Loucy (cell line): ENCODE measurements around the gene SLC19A1.

ENCODE experiments used
- H2AFZ ChIP-seq: fragments of 200-600 bp; sonication (generic); 2 replicates; pipeline ENCODE4 v1.6.0; 2016; ENCODE audit warnings: antibody characterized with exemption, mild to moderate bottlenecking, low read length, moderate library complexity
- H3F3A ChIP-seq: fragments of 200-600 bp; 2 replicates; pipeline ENCODE4 v1.6.0; 2016; ENCODE audit warnings: antibody characterized with exemption, low read depth, mild to moderate bottlenecking
- H3K27me3 ChIP-seq: fragments of 200-600 bp; sonication (generic); 2 replicates; pipeline ENCODE4 v1.6.1; 2014; ENCODE audit warnings: low read length, mild to moderate bottlenecking; ENCODE audit not compliant: insufficient read depth, poor library complexity, severe bottlenecking
- H3K36me3 ChIP-seq: fragments of 200-600 bp; sonication (generic); 2 replicates; pipeline ENCODE4 v1.6.1; 2016; ENCODE audit warnings: low read length; ENCODE audit not compliant: insufficient read depth
- H3K4me1 ChIP-seq: fragments of 200-600 bp; sonication (generic); 2 replicates; pipeline ENCODE4 v1.5.1; 2014; ENCODE audit warnings: low read length, mild to moderate bottlenecking; ENCODE audit not compliant: insufficient read depth, poor library complexity, severe bottlenecking
- H3K4me2 ChIP-seq: fragments of 200-600 bp; sonication (generic); 2 replicates; pipeline ENCODE4 v1.6.0; 2014; ENCODE audit warnings: antibody characterized with exemption, low read length, low read depth, mild to moderate bottlenecking; ENCODE audit not compliant: poor library complexity, severe bottlenecking
- H3K4me3 ChIP-seq: fragments of 200-600 bp; sonication (generic); 2 replicates; pipeline ENCODE4 v1.5.1; 2014; ENCODE audit warnings: low read length, mild to moderate bottlenecking, mixed read lengths; ENCODE audit not compliant: poor library complexity, severe bottlenecking
- H3K79me2 ChIP-seq: fragments of 200-600 bp; sonication (generic); 2 replicates; pipeline ENCODE4 v1.6.1; 2014; ENCODE audit warnings: low read length; ENCODE audit not compliant: insufficient read depth
- H3K9ac ChIP-seq: fragments of 200-600 bp; sonication (generic); 2 replicates; pipeline ENCODE4 v1.6.0; 2014; ENCODE audit warnings: mild to moderate bottlenecking, low read depth, low read length, moderate library complexity; ENCODE audit not compliant: poor library complexity, severe bottlenecking
- H3K9me2 ChIP-seq: fragments of 200-600 bp; sonication (generic); replicated peaks from 2 replicates; pipeline ENCODE4 v1.6.1; 2016; ENCODE audit warnings: low read depth, low read length, mixed read lengths
- H3K9me3 ChIP-seq: fragments of 200-600 bp; sonication (generic); 2 replicates; pipeline ENCODE4 v1.6.1; 2014; ENCODE audit warnings: mild to moderate bottlenecking, antibody characterized with exemption, low read length, low read depth; ENCODE audit not compliant: insufficient read depth
- H4K20me1 ChIP-seq: fragments of 200-600 bp; sonication (generic); 2 replicates; pipeline ENCODE4 v1.6.0; 2014; ENCODE audit warnings: antibody characterized with exemption, low read length, mild to moderate bottlenecking; ENCODE audit not compliant: insufficient read depth, poor library complexity, severe bottlenecking
- CTCF ChIP-seq: fragments of 200-600 bp; sonication (generic); conservative IDR thresholded peaks from 2 replicates; pipeline ENCODE4 v1.5.1; 2014; ENCODE audit warnings: mild to moderate bottlenecking, antibody characterized with exemption, low read length
- EZH2phosphoT487 ChIP-seq: fragments of 200-600 bp; IDR thresholded peaks from 2 replicates; pipeline ENCODE4 v1.6.1; 2018; ENCODE audit warnings: antibody characterized with exemption, mild to moderate bottlenecking, moderate library complexity, borderline replicate concordance

The SLC19A1 gene

GRCh38 chr21:45530423-45531113 is 11.7 kb downstream of the SLC19A1 start:
- no peak for TF ChIP-seq CTCF
- no peak for TF ChIP-seq EZH2phosphoT487
- H2AFZ ChIP-seq = no peak overlapping the region
- H4K20me1 ChIP-seq = no peaks in the 10 kb centered on the region
- no peak overlapping the region for H3K4me2 ChIP-seq
- H3K9me2 ChIP-seq = no peaks in the 10 kb centered on the region
- H3K4me1 ChIP-seq = peaks cover 6% of the 10 kb centered on the region
- H3F3A ChIP-seq = no peaks in the 10 kb centered on the region
- H3K4me3 ChIP-seq = no peak overlapping the region
- H3K9ac ChIP-seq = no peak overlapping the region
- H3K9me3 ChIP-seq = no peaks in the 10 kb centered on the region
- peaks cover 24% of the 10 kb centered on the region; the same call in 1 of the 2 replicates for H3K79me2 ChIP-seq
- peaks cover 42% of the 10 kb centered on the region; the same call in 1 of the 2 replicates for H3K36me3 ChIP-seq
- no peaks in the 10 kb centered on the region for H3K27me3 ChIP-seq

GRCh38 chr21:45529785-45530422 is 12.3 kb downstream of the SLC19A1 start:
- peaks cover 48% of the 10 kb centered on the region; the same call in 1 of the 2 replicates for H3K36me3 ChIP-seq

More at GRCh38 chr21:45529785-45530422, 12.3 kb downstream of the SLC19A1 start:
- no peaks in the 10 kb centered on the region for H3K27me3 ChIP-seq
- H3F3A ChIP-seq = no peaks in the 10 kb centered on the region
- no peak overlapping the region for H2AFZ ChIP-seq
- no peaks in the 10 kb centered on the region for H3K9me3 ChIP-seq
- no peak overlapping the region for H3K4me3 ChIP-seq
- H3K9me2 ChIP-seq = no peaks in the 10 kb centered on the region
- peaks cover 18% of the 10 kb centered on the region; the same call in 1 of the 2 replicates for H3K79me2 ChIP-seq
- H3K4me2 ChIP-seq = no peak overlapping the region
- no peak overlapping the region for H3K9ac ChIP-seq
- TF ChIP-seq EZH2phosphoT487 = no peak
- no peak for TF ChIP-seq CTCF
- H3K4me1 ChIP-seq = peaks cover 6% of the 10 kb centered on the region
- H4K20me1 ChIP-seq = no peaks in the 10 kb centered on the region
